ENCODE results near the gene NUDT19. TPM values are rescaled to one million over a fixed set of nuclear protein-coding genes. Genes with fewer than 3 reads are reported as not detected.
"Not testable (repeated sequence)": the region's sequence is repeated elsewhere in the genome, so short reads cannot be mapped to it uniquely, and the experiment has no call there.

The NUDT19 gene
- total RNA-seq, 1 donor from 2014 or later, result 3.2 TPM

GRCh38 chr19:32735936-32736335, 44.3 kb downstream of the NUDT19 start:
- no peak for TF ChIP-seq CTCF (IDR thresholded peaks at IDR 0.05; ENCODE audit: partially characterized antibody, unreplicated experiment)
- Mint-ChIP-seq H3K27me3 (ENCODE audit: unreplicated experiment) (no peaks in the 10 kb centered on the region), H3K4me3 (ENCODE audit: unreplicated experiment) (no peak overlapping the region), H3K36me3 (ENCODE audit: unreplicated experiment) (no peaks in the 10 kb centered on the region), H3K27ac (ENCODE audit: unreplicated experiment) (no peak overlapping the region), H3K4me1 (ENCODE audit: low read depth, unreplicated experiment) (no peaks in the 10 kb centered on the region), H3K9me3 (ENCODE audit: unreplicated experiment) (peaks cover 6% of the 10 kb centered on the region)
- DNase-seq, result no peak

- no peak overlapping the region for H3K27ac Mint-ChIP-seq (ENCODE audit: unreplicated experiment)
- no peak for TF ChIP-seq CTCF (IDR thresholded peaks at IDR 0.05; ENCODE audit: partially characterized antibody, unreplicated experiment)
- no peak for DNase-seq
- H3K36me3 Mint-ChIP-seq (ENCODE audit: unreplicated experiment), result no peaks in the 10 kb centered on the region
- H3K4me3 Mint-ChIP-seq (ENCODE audit: unreplicated experiment), result no peak overlapping the region
- no peaks in the 10 kb centered on the region for H3K4me1 Mint-ChIP-seq (ENCODE audit: low read depth, unreplicated experiment)
- H3K9me3 Mint-ChIP-seq (ENCODE audit: unreplicated experiment), result peaks cover 5% of the 10 kb centered on the region
- H3K27me3 Mint-ChIP-seq (ENCODE audit: unreplicated experiment), result peaks cover 1% of the 10 kb centered on the region
Measured at GRCh38 chr19:32743021-32743420, 51.4 kb downstream of the NUDT19 start.

- Mint-ChIP-seq H3K36me3 (ENCODE audit: unreplicated experiment) (no peaks in the 10 kb centered on the region), H3K9me3 (ENCODE audit: unreplicated experiment) (peaks cover 5% of the 10 kb centered on the region), H3K27ac (ENCODE audit: unreplicated experiment) (no peak overlapping the region), H3K4me1 (ENCODE audit: low read depth, unreplicated experiment) (no peaks in the 10 kb centered on the region), H3K4me3 (ENCODE audit: unreplicated experiment) (no peak overlapping the region), H3K27me3 (ENCODE audit: unreplicated experiment) (peaks cover 3% of the 10 kb centered on the region)
- no peak for TF ChIP-seq CTCF (IDR thresholded peaks at IDR 0.05; ENCODE audit: partially characterized antibody, unreplicated experiment)
- no peak for DNase-seq
Measured at GRCh38 chr19:32743447-32743846, 51.8 kb downstream of the NUDT19 start.

GRCh38 chr19:32744555-32745325, 53.1 kb downstream of the NUDT19 start:
- Mint-ChIP-seq H3K4me3 (ENCODE audit: unreplicated experiment) (no peak overlapping the region), H3K9me3 (ENCODE audit: unreplicated experiment) (peaks cover 2% of the 10 kb centered on the region), H3K4me1 (ENCODE audit: low read depth, unreplicated experiment) (no peaks in the 10 kb centered on the region), H3K27ac (ENCODE audit: unreplicated experiment) (no peak overlapping the region), H3K27me3 (ENCODE audit: unreplicated experiment) (peaks cover 3% of the 10 kb centered on the region), H3K36me3 (ENCODE audit: unreplicated experiment) (no peaks in the 10 kb centered on the region)
- no peak for DNase-seq
- TF ChIP-seq CTCF (IDR thresholded peaks at IDR 0.05; ENCODE audit: partially characterized antibody, unreplicated experiment), result no peak

GRCh38 chr19:32745594-32746251, 54.1 kb downstream of the NUDT19 start:
- H3K27me3 Mint-ChIP-seq (ENCODE audit: unreplicated experiment); H3K9me3 Mint-ChIP-seq (ENCODE audit: unreplicated experiment); DNase-seq; H3K36me3 Mint-ChIP-seq (ENCODE audit: unreplicated experiment); H3K4me3 Mint-ChIP-seq (ENCODE audit: unreplicated experiment); H3K27ac Mint-ChIP-seq (ENCODE audit: unreplicated experiment); H3K4me1 Mint-ChIP-seq (ENCODE audit: low read depth, unreplicated experiment): not testable (repeated sequence)

GRCh38 chr19:32746631-32747196, 55.1 kb downstream of the NUDT19 start:
- not testable (repeated sequence) for H3K4me3 Mint-ChIP-seq (ENCODE audit: unreplicated experiment); H3K27me3 Mint-ChIP-seq (ENCODE audit: unreplicated experiment); H3K4me1 Mint-ChIP-seq (ENCODE audit: low read depth, unreplicated experiment); DNase-seq; H3K27ac Mint-ChIP-seq (ENCODE audit: unreplicated experiment); H3K9me3 Mint-ChIP-seq (ENCODE audit: unreplicated experiment); H3K36me3 Mint-ChIP-seq (ENCODE audit: unreplicated experiment)
